Mesendoderm (in vitro differentiated cells): Measurements from ENCODE around the gene SAMD4A.
A peak's percentile ranks its signal among the peaks of the same experiment; 100 is the strongest.

Source experiments
- DNase-seq: peaks from one replicate; pipeline ENCODE4 v3.0.0; 2013
- H2AK5ac ChIP-seq: 2 replicates; pipeline ENCODE4 v1.6.1; 2013; ENCODE audit warnings: low read length, inconsistent platforms
- H2BK120ac ChIP-seq: 2 replicates; pipeline ENCODE4 v1.6.1; 2013; ENCODE audit warnings: low read depth, mild to moderate bottlenecking, low read length, moderate library complexity, mixed read lengths
- H2BK15ac ChIP-seq: replicated peaks from 2 replicates; pipeline ENCODE4 v1.6.1; 2013; ENCODE audit warnings: low read depth, mild to moderate bottlenecking, moderate library complexity
- H2BK5ac ChIP-seq: 2 replicates; pipeline ENCODE4 v1.6.1; 2013; ENCODE audit warnings: low read length, inconsistent platforms
- H3K18ac ChIP-seq: 2 replicates; pipeline ENCODE4 v1.6.1; 2013; ENCODE audit warnings: mild to moderate bottlenecking, low read length, mixed read lengths
- H3K23ac ChIP-seq: one replicate; pipeline ENCODE4 v1.6.1; 2013; ENCODE audit warnings: low read length
- H3K27ac ChIP-seq: 2 replicates; pipeline ENCODE4 v1.5.1; 2013; ENCODE audit warnings: low read depth, mild to moderate bottlenecking, inconsistent platforms, low read length, moderate library complexity
- H3K27me3 ChIP-seq: 2 replicates; pipeline ENCODE4 v1.6.1; 2013; ENCODE audit warnings: low read length, control low read depth, mild to moderate bottlenecking, inconsistent platforms; ENCODE audit not compliant: insufficient read depth, poor library complexity
- H3K36me3 ChIP-seq: 2 replicates; pipeline ENCODE4 v1.6.1; 2013; ENCODE audit warnings: low read length, inconsistent platforms; ENCODE audit not compliant: control insufficient read depth, insufficient read depth
- H3K4ac ChIP-seq: one replicate; pipeline ENCODE4 v1.6.1; 2013; ENCODE audit warnings: low read depth, mild to moderate bottlenecking, low read length, moderate library complexity
- H3K4me1 ChIP-seq: 2 replicates; pipeline ENCODE4 v1.6.1; 2013; ENCODE audit warnings: low read depth, low read length, inconsistent platforms; ENCODE audit not compliant: control insufficient read depth
- H3K4me2 ChIP-seq: 2 replicates; pipeline ENCODE4 v1.6.1; 2013; ENCODE audit warnings: low read length
- H3K4me3 ChIP-seq: 2 replicates; pipeline ENCODE4 v1.5.1; 2013; ENCODE audit warnings: mild to moderate bottlenecking, low read length
- H3K56ac ChIP-seq: one replicate; pipeline ENCODE4 v1.6.1; 2013; ENCODE audit warnings: low read length
- H3K79me1 ChIP-seq: 2 replicates; pipeline ENCODE4 v1.6.1; 2013; ENCODE audit warnings: low read length, inconsistent platforms
- H3K79me2 ChIP-seq: 2 replicates; pipeline ENCODE4 v1.6.1; 2013; ENCODE audit warnings: mild to moderate bottlenecking, low read length; ENCODE audit not compliant: control insufficient read depth, insufficient read depth
- H3K9ac ChIP-seq: 2 replicates; pipeline ENCODE4 v1.6.1; 2013; ENCODE audit warnings: low read length, inconsistent platforms
- H4K5ac ChIP-seq: one replicate; pipeline ENCODE4 v1.6.1; 2013; ENCODE audit warnings: low read length
- H4K8ac ChIP-seq: one replicate; pipeline ENCODE4 v1.6.1; 2013; ENCODE audit warnings: low read depth, mild to moderate bottlenecking, control low read depth, low read length, moderate library complexity
- WGBS: extraction: QIAGEN DNeasy Blood & Tissue Kit; methylation state at CpG from one replicate; pipeline ENCODE4 v1.1.7; 2013; ENCODE audit warnings: low lambda C conversion rate, missing lambda C conversion rate; ENCODE audit not compliant: insufficient coverage; ENCODE audit errors: extremely low coverage; 5-methylcytosine and 5-hydroxymethylcytosine counted together

SAMD4A gene

GRCh38 chr14:54548491-54548890 is 18.4 kb upstream of the SAMD4A start:
- H2BK5ac ChIP-seq, result no peak overlapping the region
- no peak overlapping the region for H3K23ac ChIP-seq
- H3K4me2 ChIP-seq, result no peak overlapping the region
- H3K4me3 ChIP-seq, result no peak overlapping the region
- no peak overlapping the region for H4K8ac ChIP-seq
- no peak overlapping the region for H3K18ac ChIP-seq
- H3K4me1 ChIP-seq, result no peaks in the 10 kb centered on the region
- no peak overlapping the region for H3K56ac ChIP-seq
- WGBS, result no CpG with 5 or more reads among the region's 5 CpGs
- no peak for DNase-seq
- no peak overlapping the region for H3K27ac ChIP-seq
- H3K79me1 ChIP-seq, result no peaks in the 10 kb centered on the region
- no peak overlapping the region for H4K5ac ChIP-seq
- H2AK5ac ChIP-seq, result no peak overlapping the region
- H3K4ac ChIP-seq, result no peak overlapping the region
- no peaks in the 10 kb centered on the region for H3K27me3 ChIP-seq
- H2BK15ac ChIP-seq, result no peak overlapping the region
- no peak overlapping the region for H2BK120ac ChIP-seq
- no peaks in the 10 kb centered on the region for H3K36me3 ChIP-seq
- no peaks in the 10 kb centered on the region for H3K79me2 ChIP-seq
- no peak overlapping the region for H3K9ac ChIP-seq

- Histone ChIP-seq H4K5ac (no peak overlapping the region), H3K4ac (no peak overlapping the region), H3K36me3 (no peaks in the 10 kb centered on the region), H2BK15ac (no peak overlapping the region), H3K23ac (no peak overlapping the region), H3K4me1 (no peaks in the 10 kb centered on the region), H2AK5ac (no peak overlapping the region), H3K27me3 (no peaks in the 10 kb centered on the region), H3K56ac (no peak overlapping the region), H3K79me1 (no peaks in the 10 kb centered on the region), H4K8ac (no peak overlapping the region), H3K18ac (no peak overlapping the region), H3K27ac (no peak overlapping the region), H3K79me2 (no peaks in the 10 kb centered on the region), H3K4me3 (no peak overlapping the region), H3K4me2 (no peak overlapping the region), H2BK120ac (no peak overlapping the region), H3K9ac (no peak overlapping the region), H2BK5ac (no peak overlapping the region)
- no CpG with 5 or more reads among the region's 3 CpGs for WGBS
- peak; percentile 34 for DNase-seq
Observed at GRCh38 chr14:54549862-54550261, 17.1 kb upstream of the SAMD4A start.

GRCh38 chr14:54550514-54550913 is 16.4 kb upstream of the SAMD4A start:
- no peak overlapping the region for H2AK5ac ChIP-seq
- no peaks in the 10 kb centered on the region for H3K4me1 ChIP-seq
- no peak overlapping the region for H3K27ac ChIP-seq
- H4K5ac ChIP-seq, result no peak overlapping the region
- H3K27me3 ChIP-seq, result no peaks in the 10 kb centered on the region
- no peak overlapping the region for H3K4ac ChIP-seq
- H3K18ac ChIP-seq, result no peak overlapping the region
- H2BK15ac ChIP-seq, result no peak overlapping the region
- H3K4me2 ChIP-seq, result no peak overlapping the region
- no peak overlapping the region for H4K8ac ChIP-seq
- no peaks in the 10 kb centered on the region for H3K79me1 ChIP-seq
- H3K56ac ChIP-seq, result no peak overlapping the region
- no peak for DNase-seq
- no peak overlapping the region for H3K4me3 ChIP-seq
- no peak overlapping the region for H3K9ac ChIP-seq
- no peak overlapping the region for H2BK5ac ChIP-seq
- H3K79me2 ChIP-seq, result no peaks in the 10 kb centered on the region
- WGBS, result no CpG with 5 or more reads among the region's 1 CpG
- H2BK120ac ChIP-seq, result no peak overlapping the region
- H3K36me3 ChIP-seq, result no peaks in the 10 kb centered on the region
- no peak overlapping the region for H3K23ac ChIP-seq

- H2AK5ac ChIP-seq, result no peak overlapping the region
Observed at GRCh38 chr14:54554401-54554800, 12.5 kb upstream of the SAMD4A start.

GRCh38 chr14:54555651-54556050 is 11.3 kb upstream of the SAMD4A start:
- Histone ChIP-seq H2BK120ac (no peak overlapping the region), H3K4me1 (no peaks in the 10 kb centered on the region), H2BK5ac (no peak overlapping the region), H3K23ac (no peak overlapping the region), H4K5ac (no peak overlapping the region), H3K79me1 (no peaks in the 10 kb centered on the region), H3K4me2 (no peak overlapping the region), H3K27ac (no peak overlapping the region), H3K9ac (no peak overlapping the region), H2BK15ac (no peak overlapping the region), H3K4me3 (no peak overlapping the region), H3K79me2 (no peaks in the 10 kb centered on the region), H3K36me3 (no peaks in the 10 kb centered on the region), H4K8ac (no peak overlapping the region), H2AK5ac (no peak overlapping the region), H3K56ac (no peak overlapping the region), H3K18ac (no peak overlapping the region), H3K4ac (no peak overlapping the region), H3K27me3 (no peaks in the 10 kb centered on the region)
- no peak for DNase-seq
- no CpG with 5 or more reads among the region's 2 CpGs for WGBS

More at GRCh38 chr14:54554401-54554800, 12.5 kb upstream of the SAMD4A start:
- no peaks in the 10 kb centered on the region for H3K36me3 ChIP-seq
- no peak overlapping the region for H4K8ac ChIP-seq
- H3K9ac ChIP-seq, result no peak overlapping the region
- H3K79me2 ChIP-seq, result no peaks in the 10 kb centered on the region
- H2BK5ac ChIP-seq, result no peak overlapping the region
- H2BK15ac ChIP-seq, result no peak overlapping the region
- no peak overlapping the region for H3K18ac ChIP-seq
- no CpG with 5 or more reads among the region's 2 CpGs for WGBS
- no peak overlapping the region for H2BK120ac ChIP-seq
- no peak overlapping the region for H3K4me3 ChIP-seq
- H3K79me1 ChIP-seq, result no peaks in the 10 kb centered on the region
- no peaks in the 10 kb centered on the region for H3K27me3 ChIP-seq
- DNase-seq, result no peak
- H3K23ac ChIP-seq, result no peak overlapping the region
- no peak overlapping the region for H3K4ac ChIP-seq
- no peak overlapping the region for H4K5ac ChIP-seq
- no peak overlapping the region for H3K56ac ChIP-seq
- H3K4me2 ChIP-seq, result no peak overlapping the region
- H3K4me1 ChIP-seq, result no peaks in the 10 kb centered on the region
- H3K27ac ChIP-seq, result no peak overlapping the region

GRCh38 chr14:54556535-54556934 is 10.4 kb upstream of the SAMD4A start:
- Histone ChIP-seq H2BK5ac (no peak overlapping the region), H3K18ac (no peak overlapping the region), H3K9ac (no peak overlapping the region), H3K27me3 (no peaks in the 10 kb centered on the region), H3K4ac (peak overlapping the region; percentile 85), H2AK5ac (no peak overlapping the region), H3K4me3 (no peak overlapping the region), H4K8ac (no peak overlapping the region), H3K27ac (no peak overlapping the region), H3K56ac (peak overlapping the region; percentile 1), H3K4me2 (no peak overlapping the region), H3K79me1 (no peaks in the 10 kb centered on the region), H4K5ac (no peak overlapping the region), H3K4me1 (no peaks in the 10 kb centered on the region), H3K23ac (no peak overlapping the region), H2BK15ac (no peak overlapping the region), H3K36me3 (no peaks in the 10 kb centered on the region), H3K79me2 (no peaks in the 10 kb centered on the region), H2BK120ac (peak overlapping the region; percentile 19)
- no CpG with 5 or more reads among the region's 9 CpGs for WGBS
- DNase-seq, result peak; percentile 73
